Liver (tissue), 9 donors: Measurements from ENCODE around the gene EVA1C. TPM values are rescaled to one million over a fixed set of nuclear protein-coding genes. Genes with fewer than 3 reads are reported as not detected.

ENCODE experiments used
- DNase-seq: peaks from one replicate; pipeline ENCODE4 v3.0.0-alpha.2; 2017; ENCODE audit warnings: low spot score
- H3K27ac ChIP-seq, 2 donors: one replicate each; pipeline ENCODE4 v1.7.0; 2013; ENCODE audit warnings: inconsistent platforms in 2 of 2, low read length in 2 of 2, control low read depth in 1 of 2, low read depth in 1 of 2, mild to moderate bottlenecking in 1 of 2
- H3K27me3 ChIP-seq, 4 donors: one replicate each; pipeline versions ENCODE4 v1.6.1 to v1.7.0; 2013; ENCODE audit warnings: low read length in 3 of 4, inconsistent platforms in 1 of 4, mild to moderate bottlenecking in 1 of 4, moderate library complexity in 1 of 4; ENCODE audit not compliant: control insufficient read depth in 4 of 4, insufficient read depth in 4 of 4
- H3K36me3 ChIP-seq, 4 donors: one replicate each; pipeline versions ENCODE4 v1.6.1 to v1.7.0; 2013; ENCODE audit warnings: low read length in 3 of 4, mild to moderate bottlenecking in 3 of 4, low read depth in 1 of 4, moderate library complexity in 1 of 4; ENCODE audit not compliant: control insufficient read depth in 4 of 4, insufficient read depth in 3 of 4
- H3K4me1 ChIP-seq, 4 donors: one replicate each; pipeline versions ENCODE4 v1.6.1 to v1.7.0; 2013; ENCODE audit warnings: low read length in 3 of 4, mild to moderate bottlenecking in 3 of 4, moderate library complexity in 1 of 4; ENCODE audit not compliant: control insufficient read depth in 4 of 4, insufficient read depth in 4 of 4
- H3K4me3 ChIP-seq, 3 donors: one replicate each; pipeline versions ENCODE4 v1.6.1 to v1.7.0; 2013; ENCODE audit warnings: low read length in 3 of 3, control low read depth in 1 of 3, low read depth in 1 of 3, mild to moderate bottlenecking in 1 of 3
- H3K9ac ChIP-seq, 2 donors: one replicate each; pipeline ENCODE4 v1.7.0; 2013; ENCODE audit warnings: low read length in 2 of 2, mild to moderate bottlenecking in 2 of 2, moderate library complexity in 2 of 2, control low read depth in 1 of 2, low read depth in 1 of 2
- H3K9me3 ChIP-seq, 4 donors: one replicate each; pipeline versions ENCODE4 v1.6.1 to v1.7.0; 2013; ENCODE audit warnings: low read length in 3 of 4; ENCODE audit not compliant: control insufficient read depth in 4 of 4
- EGR1 ChIP-seq, 2 donors: IDR thresholded peaks; 2 replicates each; pipeline ENCODE4 v1.6.1; 2016 to 2018; ENCODE audit warnings: antibody characterized with exemption in 2 of 2, low read depth in 2 of 2
- FOXA1 ChIP-seq: IDR thresholded peaks from 2 replicates; pipeline ENCODE4 v1.6.1; 2016; ENCODE audit warnings: antibody characterized with exemption
- FOXA2 ChIP-seq: IDR thresholded peaks from 2 replicates; pipeline ENCODE4 v1.6.1; 2016; ENCODE audit warnings: antibody characterized with exemption
- HNF4A ChIP-seq, 2 donors: conservative IDR thresholded peaks; 2 replicates each; pipeline ENCODE4 v1.6.1; 2016; ENCODE audit warnings: antibody characterized with exemption in 2 of 2, mild to moderate bottlenecking in 2 of 2
- HNF4G ChIP-seq: IDR thresholded peaks from 2 replicates; pipeline ENCODE4 v1.6.1; 2016; ENCODE audit warnings: antibody characterized with exemption
- JUND ChIP-seq, 2 donors: IDR thresholded peaks; 2 replicates each; pipeline ENCODE4 v1.6.1; 2016; ENCODE audit warnings: antibody characterized with exemption in 2 of 2
- NR2F2 ChIP-seq: IDR thresholded peaks from 2 replicates; pipeline ENCODE4 v1.6.1; 2016; ENCODE audit warnings: antibody characterized with exemption
- RAD21 ChIP-seq, 2 donors: IDR thresholded peaks; 2 replicates each; pipeline ENCODE4 v1.6.1; 2016; ENCODE audit warnings: antibody characterized with exemption in 2 of 2, mild to moderate bottlenecking in 2 of 2
- RXRA ChIP-seq, 2 donors: IDR thresholded peaks; 2 replicates each; pipeline ENCODE4 v1.6.1; 2017 to 2018; ENCODE audit warnings: antibody characterized with exemption in 2 of 2, mild to moderate bottlenecking in 1 of 2
- SP1 ChIP-seq: IDR thresholded peaks from 2 replicates; pipeline ENCODE4 v1.6.1; 2018; ENCODE audit warnings: antibody characterized with exemption, mild to moderate bottlenecking
- TAF1 ChIP-seq: conservative IDR thresholded peaks from 2 replicates; pipeline ENCODE4 v1.6.1; 2016; ENCODE audit warnings: antibody characterized with exemption, mild to moderate bottlenecking
- WGBS: extraction: QIAGEN DNeasy Blood & Tissue Kit; methylation state at CpG from one replicate; pipeline ENCODE4 v1.1.7; 2013; 5-methylcytosine and 5-hydroxymethylcytosine counted together
- polyA plus RNA-seq, 2 donors: library from polyadenylated mRNA; stranded (reverse) in 1 of 2; unstranded in 1 of 2; fragments of 200-250 nt in 1 of 2; fragments of >200 nt in 1 of 2; fragmentation: Nextera tagmentation in 1 of 2; extraction: Ambion mirVana in 1 of 2; gene quantifications; one replicate each; pipeline versions ENCODE4 v1.2.1 to v1.2.3, GENCODE V29; 2013 to 2015
- total RNA-seq, 2 donors: library from RNA; depleted of rRNA; stranded (reverse); fragments of >200 nt; gene quantifications; one replicate each; pipeline ENCODE4 v1.2.3, GENCODE V29; 2014
- TF ChIP-seq, protein P1 (sequence below): IDR thresholded peaks from 2 replicates; pipeline ENCODE4 v1.6.1; 2016; ENCODE audit warnings: antibody characterized with exemption
- TF ChIP-seq, protein P2 (sequence below): fragments of 150-350 bp; IDR thresholded peaks from 2 replicates; pipeline ENCODE4 v1.5.1; 2017; ENCODE audit warnings: improper control_type of control experiment, low read depth, low read length; ENCODE audit not compliant: missing input control
- TF ChIP-seq, protein P3 (sequence below): IDR thresholded peaks from 2 replicates; pipeline ENCODE4 v1.6.1; 2016; ENCODE audit warnings: antibody characterized with exemption
- donor health status: healthy.
- donor health status: healthy.
- donor health status: healthy.
- donor health status: healthy.
- donor health status: healthy.

Gene EVA1C
- total and polyA plus RNA-seq, 4 donors = 0.47 to 3.3 (median 2.4) TPM

DNA sequence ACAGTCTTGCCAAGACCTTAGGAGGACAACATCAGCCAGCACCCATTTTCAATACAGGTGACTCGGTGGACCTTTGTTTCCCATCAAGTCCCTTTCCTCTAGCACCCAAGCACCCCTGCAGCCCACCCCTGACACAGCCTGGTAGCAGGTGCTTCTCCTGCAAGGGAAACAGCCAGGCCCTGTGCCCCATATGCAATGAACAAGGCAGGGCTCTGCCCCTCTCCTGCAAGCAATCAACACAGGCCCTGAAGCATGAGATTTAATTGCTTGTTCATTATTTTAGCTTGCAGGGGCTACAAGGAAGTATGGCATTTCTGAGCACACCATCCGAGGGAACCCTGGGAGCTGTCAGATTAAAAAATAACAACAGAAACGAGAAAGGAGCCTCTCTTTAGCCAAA, 137.4 kb downstream of the EVA1C start:
- Histone ChIP-seq H3K4me3 (no peak overlapping the region), H3K4me1 (no peaks in the 10 kb centered on the region), H3K36me3 (no peaks in the 10 kb centered on the region), H3K27ac (no peak overlapping the region), H3K9ac (no peak overlapping the region), H3K9me3 (no peaks in the 10 kb centered on the region), H3K27me3 (no peaks in the 10 kb centered on the region)
- 94% methylated on average over 3 of the region's 3 CpGs for WGBS
- DNase-seq = no peak
- TF ChIP-seq JUND (IDR thresholded peaks at IDR 0.05) (no peak), FOXA2 (no peak), HNF4G (no peak), FOXA1 (no peak), TAF1 (no peak), HNF4A (conservative IDR thresholded peaks at IDR 0.05) (no peak), NR2F2 (no peak), RAD21 (IDR thresholded peaks at IDR 0.05) (no peak)
- TF ChIP-seq, protein P1, sequence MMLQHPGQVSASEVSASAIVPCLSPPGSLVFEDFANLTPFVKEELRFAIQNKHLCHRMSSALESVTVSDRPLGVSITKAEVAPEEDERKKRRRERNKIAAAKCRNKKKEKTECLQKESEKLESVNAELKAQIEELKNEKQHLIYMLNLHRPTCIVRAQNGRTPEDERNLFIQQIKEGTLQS = no peak
- TF ChIP-seq, protein P2, sequence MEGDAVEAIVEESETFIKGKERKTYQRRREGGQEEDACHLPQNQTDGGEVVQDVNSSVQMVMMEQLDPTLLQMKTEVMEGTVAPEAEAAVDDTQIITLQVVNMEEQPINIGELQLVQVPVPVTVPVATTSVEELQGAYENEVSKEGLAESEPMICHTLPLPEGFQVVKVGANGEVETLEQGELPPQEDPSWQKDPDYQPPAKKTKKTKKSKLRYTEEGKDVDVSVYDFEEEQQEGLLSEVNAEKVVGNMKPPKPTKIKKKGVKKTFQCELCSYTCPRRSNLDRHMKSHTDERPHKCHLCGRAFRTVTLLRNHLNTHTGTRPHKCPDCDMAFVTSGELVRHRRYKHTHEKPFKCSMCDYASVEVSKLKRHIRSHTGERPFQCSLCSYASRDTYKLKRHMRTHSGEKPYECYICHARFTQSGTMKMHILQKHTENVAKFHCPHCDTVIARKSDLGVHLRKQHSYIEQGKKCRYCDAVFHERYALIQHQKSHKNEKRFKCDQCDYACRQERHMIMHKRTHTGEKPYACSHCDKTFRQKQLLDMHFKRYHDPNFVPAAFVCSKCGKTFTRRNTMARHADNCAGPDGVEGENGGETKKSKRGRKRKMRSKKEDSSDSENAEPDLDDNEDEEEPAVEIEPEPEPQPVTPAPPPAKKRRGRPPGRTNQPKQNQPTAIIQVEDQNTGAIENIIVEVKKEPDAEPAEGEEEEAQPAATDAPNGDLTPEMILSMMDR = no peak

DNA sequence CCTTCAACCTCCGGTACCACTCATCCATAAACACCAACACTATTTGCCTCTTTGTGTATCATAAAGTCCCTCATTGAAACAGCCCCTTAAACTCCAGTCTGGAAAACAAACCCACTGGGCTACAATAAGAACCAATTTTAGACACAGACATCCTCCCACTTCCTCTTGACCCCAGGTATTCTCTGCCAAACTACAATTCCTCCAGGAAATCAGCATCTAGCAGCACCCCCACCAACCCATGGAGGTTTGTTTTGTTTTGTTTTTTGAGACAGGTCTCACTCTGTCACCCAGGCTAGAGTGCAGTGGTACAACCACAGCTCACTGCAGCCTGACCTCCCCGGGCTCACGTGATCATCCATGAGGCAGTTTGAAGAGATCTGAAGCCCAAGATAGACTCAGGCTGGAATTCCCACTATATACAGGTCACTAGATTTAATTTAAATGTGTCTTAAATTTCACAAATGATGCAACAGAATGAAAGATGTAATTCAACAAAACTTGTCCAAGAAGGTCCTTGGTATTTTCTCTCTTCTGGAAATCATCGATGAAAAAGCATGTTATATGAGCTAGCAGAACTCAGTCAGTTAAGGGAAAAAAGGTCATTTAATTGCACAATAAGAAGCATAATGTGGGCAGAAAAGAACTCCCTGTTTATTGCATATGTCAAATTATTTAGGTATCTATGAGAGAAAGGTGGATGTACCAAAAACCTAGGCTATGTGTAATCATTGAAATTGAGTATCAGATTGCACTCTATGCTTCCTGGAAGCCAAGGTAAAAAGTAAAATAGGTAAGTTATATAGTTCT, 142.5 kb downstream of the EVA1C start:
- no peak overlapping the region for H3K4me3 ChIP-seq
- no peaks in the 10 kb centered on the region for H3K4me1 ChIP-seq
- no peaks in the 10 kb centered on the region for H3K27me3 ChIP-seq
- H3K27ac ChIP-seq = no peak overlapping the region
- H3K9ac ChIP-seq = no peak overlapping the region
- TF ChIP-seq, protein P3, sequence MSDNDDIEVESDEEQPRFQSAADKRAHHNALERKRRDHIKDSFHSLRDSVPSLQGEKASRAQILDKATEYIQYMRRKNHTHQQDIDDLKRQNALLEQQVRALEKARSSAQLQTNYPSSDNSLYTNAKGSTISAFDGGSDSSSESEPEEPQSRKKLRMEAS = no peak
- TF ChIP-seq SP1 = no peak
- no peak for TF ChIP-seq RAD21 (IDR thresholded peaks at IDR 0.05)
- no peak for TF ChIP-seq FOXA1
- TF ChIP-seq HNF4G = no peak
- TF ChIP-seq EGR1 (IDR thresholded peaks at IDR 0.05; ENCODE audit: low read depth in 2 of 2) = no peak
- TF ChIP-seq, protein P2 = no peak
- TF ChIP-seq RXRA (IDR thresholded peaks at IDR 0.05) = no peak
- no peak for TF ChIP-seq JUND (IDR thresholded peaks at IDR 0.05)
- WGBS = 93% methylated on average over 4 of the region's 4 CpGs
- no peaks in the 10 kb centered on the region for H3K9me3 ChIP-seq
- no peak for DNase-seq
- H3K36me3 ChIP-seq = no peaks in the 10 kb centered on the region
